Aorta (tissue), 5 donors: ENCODE results near the gene SEMA3G. TPM values are rescaled to one million over a fixed set of nuclear protein-coding genes. Genes with fewer than 3 reads are reported as not detected.
A peak's percentile ranks its signal among the peaks of the same experiment; 100 is the strongest.

Source experiments
- ATAC-seq: fragments of 200-7000 bp; cut with Tn5 transposase; one replicate; pipeline ENCODE4 v1.9.1; 2022; ENCODE audit warnings: moderate library complexity; ENCODE audit not compliant: low FRiP score
- DNase-seq, 2 donors: peaks; one replicate each; pipeline ENCODE4 v3.0.0-alpha.2; 2020
- H3K27ac ChIP-seq, 2 donors: one replicate each; pipeline ENCODE4 v1.5.1; 2013; ENCODE audit warnings: low read length in 2 of 2, mild to moderate bottlenecking in 2 of 2, moderate library complexity in 2 of 2, control low read depth in 1 of 2, inconsistent platforms in 1 of 2, low read depth in 1 of 2
- H3K27me3 ChIP-seq, 2 donors: one replicate each; pipeline ENCODE4 v1.6.1; 2013; ENCODE audit warnings: control low read depth in 1 of 2, low read length in 1 of 2, mild to moderate bottlenecking in 1 of 2, moderate library complexity in 1 of 2; ENCODE audit not compliant: insufficient read depth in 2 of 2, control insufficient read depth in 1 of 2
- H3K36me3 ChIP-seq, 2 donors: one replicate each; pipeline ENCODE4 v1.6.1; 2013; ENCODE audit warnings: control low read depth in 1 of 2, low read length in 1 of 2, mild to moderate bottlenecking in 1 of 2; ENCODE audit not compliant: insufficient read depth in 2 of 2, control insufficient read depth in 1 of 2
- H3K4me1 ChIP-seq, 2 donors: one replicate each; pipeline ENCODE4 v1.6.1; 2013; ENCODE audit warnings: low read length in 2 of 2, control low read depth in 1 of 2, mild to moderate bottlenecking in 1 of 2, moderate library complexity in 1 of 2; ENCODE audit not compliant: insufficient read depth in 2 of 2, control insufficient read depth in 1 of 2
- H3K4me3 ChIP-seq, 2 donors: one replicate each; pipeline ENCODE4 v1.5.1; 2013; ENCODE audit warnings: low read length in 2 of 2, control low read depth in 1 of 2, mild to moderate bottlenecking in 1 of 2
- H3K9me3 ChIP-seq: one replicate; pipeline ENCODE4 v1.6.1; 2013; ENCODE audit warnings: mild to moderate bottlenecking, low read length; ENCODE audit not compliant: control insufficient read depth
- WGBS, 2 donors: extraction: QIAGEN DNeasy Blood & Tissue Kit; methylation state at CpG; one replicate each; pipeline ENCODE4 v1.1.7; 2013; 5-methylcytosine and 5-hydroxymethylcytosine counted together
- intact Hi-C, 2 donors: fragments of 100-400 bp; cut with DNase I; formaldehyde crosslinking; loops; one replicate each; pipeline versions ENCODE4 v1.14.2 to v1.15.0; 2022
- polyA plus RNA-seq, 2 donors: library from polyadenylated mRNA; stranded (reverse); fragments of 200-250 nt; gene quantifications; one replicate each; pipeline ENCODE4 v1.2.3, GENCODE V29; 2013
- total RNA-seq, 2 donors: library from RNA; stranded (reverse); fragmentation: NEBNext Ultra II Directional; extraction: Animal tissue kit (Norgen Biotek cat#: 25700); gene quantifications; one replicate each; pipeline ENCODE4 v1.2.1, GENCODE V29; 2021
- donor health status: healthy with polysubstance abuse.
- donor health status: Bipolar disorder and iron deficiency.
- donor health status: DM: no; HTN: no; CAD: no.
- donor health status: DM: no; HTN: no; CAD: no.
- donor health status: DM: yes; HTN: yes; CAD: no.

The SEMA3G gene
- total and polyA plus RNA-seq, 4 donors = 0.26 to 23.8 (median 12.5) TPM; not detected in 1

DNA sequence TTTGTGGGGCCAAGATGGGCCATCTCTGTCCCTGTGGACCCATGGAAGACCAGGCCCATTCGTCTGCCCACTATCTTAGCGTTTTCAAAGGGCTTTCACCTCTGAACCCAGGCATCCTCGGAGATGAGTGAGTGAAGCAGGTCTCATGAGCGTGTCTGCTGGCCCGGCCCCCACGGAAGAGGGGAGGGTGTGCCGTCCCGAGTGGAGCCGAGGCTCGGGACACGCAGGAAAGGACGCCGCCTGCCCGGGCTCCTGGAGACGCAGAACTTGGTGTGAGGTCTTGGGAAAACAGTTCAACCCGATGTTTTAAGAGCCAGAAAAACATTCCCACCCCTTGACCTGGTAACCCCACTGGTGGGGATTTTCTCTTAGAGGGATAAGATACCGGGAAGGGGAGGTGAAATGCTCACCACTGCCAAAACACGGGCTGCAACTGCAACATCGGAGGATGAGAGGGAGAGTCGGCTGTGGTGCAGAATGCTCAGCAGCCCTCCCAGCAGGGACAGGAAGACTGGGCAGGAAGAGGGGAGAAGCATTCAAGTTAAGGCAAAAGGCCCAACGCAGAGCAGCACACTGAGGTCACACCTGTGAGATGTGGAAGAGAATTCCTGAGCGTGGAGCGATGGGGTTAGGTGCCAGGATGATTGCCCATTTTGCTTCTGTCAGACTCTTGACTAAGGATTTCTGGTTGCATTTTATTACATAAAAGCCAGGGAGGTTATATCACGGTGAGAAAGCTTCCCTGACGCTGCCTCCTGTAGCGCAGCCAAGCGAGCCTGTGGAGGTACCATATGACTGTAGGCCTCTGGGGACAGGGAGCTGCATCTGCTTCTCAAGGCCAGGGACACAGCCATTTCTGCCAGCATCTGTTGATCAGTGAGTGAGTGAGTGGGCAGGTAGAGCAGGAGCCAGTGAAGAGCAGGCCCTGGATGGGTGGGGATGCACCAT is 36.1 kb upstream of the SEMA3G start:
- H3K36me3 ChIP-seq = peaks cover 0 to 7% of the 10 kb centered on the region in 2 donors
- WGBS, 2 donors = 73 to 80% methylated on average over 27 of the region's 27 CpGs
- ATAC-seq (no peak), DNase-seq (no peak)
- no peaks in the 10 kb centered on the region for H3K4me1 ChIP-seq
- H3K4me3 ChIP-seq = no peak overlapping the region
- H3K27ac ChIP-seq = no peak overlapping the region
- H3K27me3 ChIP-seq = no peaks in the 10 kb centered on the region
- intact Hi-C loops = no loop called here
- no peaks in the 10 kb centered on the region for H3K9me3 ChIP-seq

DNA sequence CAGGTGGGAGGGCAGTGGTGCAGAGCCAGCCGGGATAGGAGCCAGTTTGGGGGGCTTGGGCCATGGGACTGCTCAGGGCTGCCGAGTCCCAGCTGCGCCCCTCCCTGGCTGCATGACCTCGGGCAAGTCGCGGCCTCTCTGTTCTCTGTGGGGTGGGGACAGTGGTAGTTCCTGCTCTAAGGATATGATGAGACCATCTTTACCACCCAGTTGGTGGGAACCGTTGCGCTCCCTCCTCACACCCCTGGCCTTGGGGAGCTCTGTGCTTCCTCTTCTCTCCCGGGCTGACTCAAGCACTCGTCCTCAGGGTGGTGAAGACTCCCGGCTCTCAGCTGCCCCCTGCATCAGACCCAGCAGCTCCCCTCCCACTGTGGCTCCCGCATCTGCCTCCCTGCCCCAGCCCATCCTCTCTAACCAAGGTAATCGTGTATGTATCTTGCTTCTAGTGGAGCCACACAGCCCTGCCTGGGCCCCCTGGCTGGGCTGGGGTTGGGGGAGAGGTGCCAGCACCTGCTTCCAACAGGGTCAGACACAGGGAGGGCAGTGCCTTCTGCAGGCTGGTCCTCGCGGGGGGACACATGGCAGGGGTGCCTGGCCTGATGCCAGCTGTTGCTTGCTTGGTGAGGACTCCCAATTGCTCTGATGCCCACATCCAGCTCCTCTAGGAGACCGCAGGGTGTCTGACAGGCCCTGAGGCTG is 35.1 kb upstream of the SEMA3G start:
- peaks cover 0 to 7% of the 10 kb centered on the region in 2 donors for H3K36me3 ChIP-seq
- no peaks in the 10 kb centered on the region for H3K27me3 ChIP-seq
- H3K27ac ChIP-seq = no peak overlapping the region
- intact Hi-C loops = no loop called here
- H3K4me1 ChIP-seq = no peaks in the 10 kb centered on the region
- H3K4me3 ChIP-seq = no peak overlapping the region
- WGBS, 2 donors = 84 to 86% methylated on average over 16 of the region's 16 CpGs
- DNase-seq = peak; percentile 45 to 64
- no peaks in the 10 kb centered on the region for H3K9me3 ChIP-seq
- no peak for ATAC-seq

DNA sequence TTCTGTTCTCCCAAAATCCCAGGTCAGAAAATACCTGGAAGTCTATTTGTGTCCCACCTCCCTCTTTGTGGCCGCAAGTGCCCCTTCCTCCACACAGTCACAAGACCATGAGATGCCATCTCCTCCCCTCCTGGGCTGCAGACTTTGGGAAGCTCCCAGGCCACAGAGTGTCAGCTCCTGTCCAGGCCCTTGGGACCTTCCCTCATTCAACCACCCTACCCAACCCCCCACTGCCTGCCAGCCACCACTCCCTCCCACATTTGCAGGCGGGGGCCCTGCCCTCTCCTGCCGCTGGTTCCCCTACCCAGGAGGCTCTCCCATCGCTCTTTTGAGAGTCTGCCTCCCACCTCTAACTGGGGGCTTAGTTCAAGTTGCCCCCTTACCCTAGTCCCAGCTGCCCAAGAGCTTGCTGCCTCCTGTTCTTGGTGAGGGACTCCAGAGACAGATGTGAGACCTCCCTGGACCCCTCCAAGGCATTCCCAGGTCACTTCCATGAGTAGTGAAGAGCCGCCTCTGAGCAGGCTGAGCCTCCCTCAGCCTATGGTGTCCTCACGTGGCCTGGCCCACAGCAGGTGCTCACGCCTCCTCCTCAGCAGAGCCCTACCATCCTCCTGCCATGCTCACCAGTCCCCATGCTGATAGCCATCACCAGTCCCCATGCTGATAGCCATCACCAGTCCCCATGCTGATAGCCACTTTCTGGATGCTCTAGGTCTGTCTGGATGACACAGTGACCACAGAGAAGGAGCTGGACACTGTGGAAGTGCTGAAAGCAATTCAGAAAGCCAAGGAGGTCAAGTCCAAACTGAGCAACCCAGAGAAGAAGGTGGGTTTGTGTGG is 34.4 kb upstream of the SEMA3G start:
- intact Hi-C loops = no loop called here
- H3K36me3 ChIP-seq = peaks cover 0 to 7% of the 10 kb centered on the region in 2 donors
- WGBS, 2 donors = 90 to 91% methylated on average over 7 of the region's 7 CpGs

DNA sequence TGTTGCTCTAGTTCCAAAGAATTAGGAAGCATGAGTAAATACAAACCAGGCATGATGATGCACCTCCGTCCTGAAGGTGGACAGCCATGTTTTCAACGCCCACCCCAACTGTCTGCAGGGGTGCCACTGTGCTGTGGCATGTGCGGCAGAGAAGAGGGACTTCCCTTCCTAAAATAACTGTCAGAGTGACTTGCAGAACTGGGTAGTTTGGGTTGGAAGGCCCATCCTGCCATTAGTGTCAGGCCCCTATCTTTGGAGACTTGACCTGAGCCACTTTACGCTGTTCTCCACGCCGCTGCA is 32.8 kb upstream of the SEMA3G start:
- intact Hi-C loops = no loop called here
- 90 to 93% methylated on average over 6 of the region's 6 CpGs for WGBS, 2 donors
- no peaks in the 10 kb centered on the region for H3K9me3 ChIP-seq
- no peaks in the 10 kb centered on the region for H3K27me3 ChIP-seq
- peaks cover 0 to 9% of the 10 kb centered on the region in 2 donors for H3K36me3 ChIP-seq
- H3K27ac ChIP-seq = no peak overlapping the region
- H3K4me3 ChIP-seq = no peak overlapping the region
- ATAC-seq (no peak), DNase-seq (no peak)
- no peaks in the 10 kb centered on the region for H3K4me1 ChIP-seq

More for the DNA sequence above, 34.4 kb upstream of the SEMA3G start:
- Histone ChIP-seq H3K9me3 (no peaks in the 10 kb centered on the region), H3K4me1 (no peaks in the 10 kb centered on the region), H3K27ac (no peak overlapping the region), H3K27me3 (no peaks in the 10 kb centered on the region), H3K4me3 (no peak overlapping the region)
- peak in 1 of 2 donors; percentile 63 for DNase-seq
- ATAC-seq = no peak

DNA sequence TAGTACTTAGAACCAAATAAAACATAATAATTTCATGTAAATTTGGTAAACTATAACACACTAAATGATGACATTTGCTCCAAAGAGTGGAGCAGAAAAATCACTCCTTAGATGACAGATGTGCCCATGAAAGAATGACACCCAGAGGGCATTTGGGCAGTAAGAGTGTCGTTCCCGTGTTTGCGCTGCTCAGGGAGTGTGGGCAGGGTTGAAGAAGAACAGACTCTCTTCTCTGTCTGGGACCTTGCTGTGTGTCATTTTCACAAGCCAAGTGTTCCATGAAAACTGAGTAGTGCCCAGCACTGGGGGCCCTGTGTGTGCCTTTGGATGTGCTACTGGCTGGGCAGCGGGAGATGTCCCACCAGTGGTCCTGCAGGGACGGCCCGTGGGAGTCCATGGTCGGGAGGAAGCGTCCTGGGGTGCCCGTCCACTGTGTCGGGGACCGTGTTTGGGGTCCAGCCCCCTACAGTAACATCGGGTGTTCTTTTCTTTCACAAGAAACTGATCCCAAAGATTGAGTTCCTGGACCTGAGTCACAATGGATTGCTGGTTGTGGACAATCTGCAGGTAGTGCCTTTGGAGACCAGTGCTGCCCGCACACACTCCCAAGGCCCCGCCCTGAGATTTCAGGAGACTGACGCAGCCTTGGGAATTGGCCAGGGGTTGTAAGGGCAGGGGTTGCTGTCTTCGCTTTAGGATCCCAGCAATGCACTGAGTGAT is 32.3 kb upstream of the SEMA3G start:
- intact Hi-C loops = no loop called here
- ATAC-seq = no peak
- Histone ChIP-seq H3K27me3 (no peaks in the 10 kb centered on the region), H3K36me3 (peaks cover 0 to 9% of the 10 kb centered on the region in 2 donors), H3K27ac (no peak overlapping the region), H3K4me3 (no peak overlapping the region), H3K4me1 (no peaks in the 10 kb centered on the region), H3K9me3 (no peaks in the 10 kb centered on the region)
- WGBS, 2 donors = 89 to 91% methylated on average over 16 of the region's 16 CpGs
- DNase-seq = no peak

DNA sequence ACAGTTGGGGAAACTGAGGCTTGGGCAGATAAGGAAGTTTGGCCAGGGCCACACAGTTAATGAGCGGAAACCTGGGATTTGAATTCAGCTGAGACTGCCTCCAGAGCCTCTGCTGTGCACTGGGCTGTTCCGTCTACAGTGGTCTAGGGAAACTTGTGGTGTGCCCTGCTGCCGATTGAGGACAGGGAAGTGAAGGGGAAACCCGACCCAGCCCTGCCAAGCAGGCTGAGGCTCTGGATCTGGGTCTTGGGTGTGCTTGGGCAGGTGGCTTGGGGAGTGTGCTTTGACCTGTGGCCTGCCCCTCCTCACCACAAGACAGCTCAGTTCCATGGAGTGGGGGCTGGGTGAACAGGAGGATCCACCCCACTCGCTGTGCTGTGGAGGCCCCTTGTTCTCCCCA is 28.1 kb upstream of the SEMA3G start:
- 84 to 85% methylated on average over 5 of the region's 5 CpGs for WGBS, 2 donors
- Histone ChIP-seq H3K36me3 (peaks cover 0 to 5% of the 10 kb centered on the region in 2 donors), H3K4me3 (no peak overlapping the region), H3K27ac (no peak overlapping the region), H3K4me1 (no peaks in the 10 kb centered on the region), H3K9me3 (no peaks in the 10 kb centered on the region), H3K27me3 (no peaks in the 10 kb centered on the region)
- DNase-seq (peak in 1 of 2 donors; percentile 63), ATAC-seq (no peak)
- intact Hi-C loops = loop anchor here (5.0 kb wide), 2 partner anchors 54 to 59 kb away; partner anchors contain the start of gene NT5DC2 (in 1 of the 2)

DNA sequence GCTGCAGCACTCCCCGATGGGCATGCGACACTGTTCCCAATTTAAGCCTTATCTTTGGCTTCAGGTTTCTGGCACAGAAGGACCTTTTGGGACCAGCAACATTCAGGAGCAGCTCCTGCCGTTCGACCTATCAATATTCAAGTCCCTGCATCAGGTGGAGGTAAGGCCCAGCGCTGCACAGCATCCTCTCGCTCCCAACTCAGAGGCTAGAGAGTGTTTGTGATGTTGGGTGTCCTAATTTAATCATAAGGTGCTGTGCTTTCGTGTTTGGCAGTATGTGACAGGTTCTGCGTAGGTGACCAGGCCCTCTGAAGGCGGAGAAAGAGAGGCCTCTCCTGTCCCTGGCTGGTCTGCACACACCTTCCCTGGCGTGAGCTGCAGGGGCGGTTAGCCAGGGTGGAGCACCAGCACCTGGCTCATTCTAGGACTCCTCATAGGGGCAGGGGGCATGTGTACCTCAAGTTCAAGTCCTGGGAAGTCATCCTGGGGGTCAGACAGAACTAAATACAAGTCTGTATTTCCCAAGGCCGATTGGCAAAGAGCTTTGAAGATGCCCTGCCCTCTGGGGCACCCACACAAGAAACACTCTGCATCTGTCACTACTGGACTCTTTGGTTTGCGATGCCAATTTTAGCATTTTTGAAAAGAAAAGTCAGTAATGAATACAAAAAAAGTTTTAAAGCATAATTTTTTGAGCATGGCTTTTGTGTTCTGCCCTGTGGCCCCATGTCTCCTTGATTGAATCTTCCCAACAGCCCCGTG is 27.5 kb upstream of the SEMA3G start:
- H3K27ac ChIP-seq = no peak overlapping the region
- H3K27me3 ChIP-seq = no peaks in the 10 kb centered on the region
- ATAC-seq = no peak
- 61 to 64% methylated on average over 14 of the region's 14 CpGs for WGBS, 2 donors
- no peaks in the 10 kb centered on the region for H3K9me3 ChIP-seq
- no peak overlapping the region for H3K4me3 ChIP-seq
- H3K36me3 ChIP-seq = peaks cover 0 to 5% of the 10 kb centered on the region in 2 donors
- H3K4me1 ChIP-seq = no peaks in the 10 kb centered on the region
- DNase-seq = no peak
- intact Hi-C loops = loop anchor here (5.0 kb wide), 2 partner anchors 55 to 60 kb away; partner anchors contain the start of gene NT5DC2 (in 1 of the 2)
